GM12874 (cell line): ENCODE measurements around the gene QRICH2.

Experiments used
- TF ChIP-seq, protein P1 (sequence below): IDR thresholded peaks from 2 replicates; pipeline ENCODE4 v1.5.1; 2011; ENCODE audit warnings: low read depth, mild to moderate bottlenecking, control low read depth, low read length, moderate library complexity; ENCODE audit not compliant: insufficient read depth

Gene QRICH2

GRCh38 chr17:76353004-76353598 lies 45.0 kb upstream of the QRICH2 start:
- TF ChIP-seq, protein P1, sequence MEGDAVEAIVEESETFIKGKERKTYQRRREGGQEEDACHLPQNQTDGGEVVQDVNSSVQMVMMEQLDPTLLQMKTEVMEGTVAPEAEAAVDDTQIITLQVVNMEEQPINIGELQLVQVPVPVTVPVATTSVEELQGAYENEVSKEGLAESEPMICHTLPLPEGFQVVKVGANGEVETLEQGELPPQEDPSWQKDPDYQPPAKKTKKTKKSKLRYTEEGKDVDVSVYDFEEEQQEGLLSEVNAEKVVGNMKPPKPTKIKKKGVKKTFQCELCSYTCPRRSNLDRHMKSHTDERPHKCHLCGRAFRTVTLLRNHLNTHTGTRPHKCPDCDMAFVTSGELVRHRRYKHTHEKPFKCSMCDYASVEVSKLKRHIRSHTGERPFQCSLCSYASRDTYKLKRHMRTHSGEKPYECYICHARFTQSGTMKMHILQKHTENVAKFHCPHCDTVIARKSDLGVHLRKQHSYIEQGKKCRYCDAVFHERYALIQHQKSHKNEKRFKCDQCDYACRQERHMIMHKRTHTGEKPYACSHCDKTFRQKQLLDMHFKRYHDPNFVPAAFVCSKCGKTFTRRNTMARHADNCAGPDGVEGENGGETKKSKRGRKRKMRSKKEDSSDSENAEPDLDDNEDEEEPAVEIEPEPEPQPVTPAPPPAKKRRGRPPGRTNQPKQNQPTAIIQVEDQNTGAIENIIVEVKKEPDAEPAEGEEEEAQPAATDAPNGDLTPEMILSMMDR, result no peak

DNA sequence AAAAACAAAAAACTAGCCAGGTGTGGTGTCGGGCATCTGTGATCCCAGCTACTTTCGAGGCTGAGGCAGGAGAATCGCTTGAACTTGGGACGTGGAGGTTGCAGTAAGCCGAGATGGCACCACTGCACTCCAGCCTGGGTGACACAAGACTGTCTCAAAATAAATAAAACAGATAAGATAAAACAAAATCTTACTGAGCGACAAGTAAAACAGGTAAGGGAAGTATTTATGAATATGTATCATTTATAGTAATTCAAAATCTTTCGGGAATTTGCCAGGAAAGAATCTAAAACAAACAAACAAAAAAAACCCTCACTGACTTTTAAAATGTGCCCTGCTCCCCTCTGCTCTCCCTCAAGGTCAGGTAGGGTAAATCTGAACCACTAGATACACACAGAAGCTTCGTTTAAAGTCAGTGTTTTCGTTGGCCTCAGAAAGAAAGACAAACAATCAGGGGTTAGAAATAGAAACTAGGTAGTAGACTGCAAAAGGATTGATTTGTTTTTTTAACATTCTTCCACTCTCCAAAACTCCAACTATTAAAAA lies 43.5 kb upstream of the QRICH2 start:
- TF ChIP-seq, protein P1, result no peak

- TF ChIP-seq, protein P1, result no peak
Observed at GRCh38 chr17:76350463-76350862, 42.4 kb upstream of the QRICH2 start.

- TF ChIP-seq, protein P1, result no peak
Observed at GRCh38 chr17:76345377-76345974, 37.4 kb upstream of the QRICH2 start.

- TF ChIP-seq, protein P1, result no peak
Observed at GRCh38 chr17:76343106-76343505, 35.0 kb upstream of the QRICH2 start.

GRCh38 chr17:76341301-76341700 lies 33.2 kb upstream of the QRICH2 start:
- TF ChIP-seq, protein P1, result no peak

- TF ChIP-seq, protein P1, result no peak
Observed at GRCh38 chr17:76337413-76337777, 29.3 kb upstream of the QRICH2 start.
